ENCODE measurements around the gene TOP2A. TPM values are rescaled to one million over a fixed set of nuclear protein-coding genes. Genes with fewer than 3 reads are reported as not detected.

TOP2A gene
- total RNA-seq (2014; rRNA removed; shearing (Covaris generic)), result 154 and 155 TPM in 2 replicates
- polyA plus RNA-seq (2015; cell fraction: cytosol; rRNA removed), result 174 and 209 TPM in 2 replicates
- 586 and 643 TPM in 2 replicates for polyA plus RNA-seq (2015; cell fraction: nucleus; rRNA removed)

- peak; percentile 100 for DNase-seq (ENCODE audit: low read depth)
Measured at GRCh38 chr17:40417609-40418427, at the start of gene TOP2A. Gene TOP2A, minus strand, starts transcription at chr17:40417896. Its CDS starts 105 bp downstream, at chr17:40417791.

GRCh38 chr17:40467281-40467867 is 49.7 kb upstream of the TOP2A start:
- DNase-seq (ENCODE audit: low read depth), result no peak

DNA sequence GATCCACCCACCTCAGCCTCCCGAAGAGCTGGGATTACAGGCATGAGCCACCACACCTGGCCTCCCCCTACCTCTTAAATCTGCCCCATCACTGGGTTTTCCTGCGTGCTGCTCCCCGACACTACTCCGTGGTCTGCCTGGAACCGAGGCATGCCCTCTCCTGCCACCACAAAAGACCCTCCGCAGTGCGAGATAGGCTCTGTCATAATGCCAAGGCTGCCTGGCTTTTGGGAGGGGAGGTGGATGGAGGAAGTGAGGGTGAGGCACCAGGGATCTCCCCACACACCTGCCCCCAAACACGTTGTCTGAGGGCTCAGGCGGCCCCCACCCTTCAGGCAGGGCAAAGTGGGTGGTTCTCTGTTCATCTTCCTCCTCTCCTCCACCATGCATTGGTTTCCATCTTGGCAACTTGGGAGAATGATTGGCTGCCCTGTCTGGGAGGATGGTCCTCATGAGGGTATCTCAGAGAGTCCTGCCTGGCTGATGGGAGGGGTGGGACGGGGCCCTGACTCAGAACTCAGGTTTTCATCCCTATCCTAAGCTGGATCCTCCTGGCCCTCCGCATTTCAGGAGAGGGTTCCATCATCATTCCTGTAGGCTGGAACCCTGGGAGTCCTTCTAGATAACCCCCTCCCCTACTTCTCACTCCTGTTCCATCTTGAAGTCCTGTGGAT is 48.7 kb upstream of the TOP2A start:
- no peak for DNase-seq (ENCODE audit: low read depth)

DNA sequence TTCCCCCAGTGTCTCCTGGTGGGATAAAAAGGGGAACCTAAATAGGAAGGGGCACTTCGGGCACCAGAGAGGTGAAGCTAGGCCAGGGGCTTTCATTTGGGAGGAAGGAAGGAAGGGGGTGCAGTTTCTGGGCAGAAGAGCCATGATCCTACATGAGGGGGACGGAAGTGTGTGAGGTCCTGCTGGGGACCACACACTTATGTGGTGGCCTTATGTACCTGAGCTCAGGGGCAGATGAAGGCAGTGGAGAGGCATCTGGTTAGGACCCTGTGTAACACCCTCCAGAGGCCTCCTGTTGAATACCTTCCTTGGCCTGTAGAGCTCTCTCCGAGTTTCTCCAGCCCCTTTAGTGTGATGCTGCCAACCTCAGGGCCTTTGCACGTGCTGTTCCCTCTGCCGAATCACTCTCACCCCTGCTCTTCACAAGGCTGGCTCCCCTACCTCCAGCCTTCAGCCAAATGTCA is 46.7 kb upstream of the TOP2A start:
- no peak for DNase-seq (ENCODE audit: low read depth)

DNA sequence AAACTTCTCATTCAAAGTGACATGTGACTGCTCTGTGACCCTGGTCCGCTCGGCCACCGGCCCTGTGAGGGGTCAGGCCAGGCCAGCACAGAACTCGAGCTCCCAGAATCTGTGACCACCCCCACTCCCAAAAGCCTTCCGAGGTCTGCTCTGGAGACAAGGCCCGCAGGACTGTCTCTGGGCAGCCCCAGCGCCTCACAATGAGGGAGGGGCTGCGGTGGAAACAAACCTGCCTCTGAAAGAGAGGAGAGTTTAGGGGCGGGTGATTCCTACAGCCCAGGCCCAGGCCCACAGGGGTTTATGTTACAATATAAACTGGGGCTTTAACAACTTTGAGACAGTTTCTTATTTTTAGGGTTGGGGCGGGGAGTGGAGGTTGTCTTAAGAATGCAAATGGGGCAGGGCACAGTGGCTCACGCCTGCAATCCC is 45.4 kb upstream of the TOP2A start:
- no peak for DNase-seq (ENCODE audit: low read depth)

GRCh38 chr17:40462343-40463121 is 44.8 kb upstream of the TOP2A start:
- no peak for DNase-seq (ENCODE audit: low read depth)

- no peak for DNase-seq (ENCODE audit: low read depth)
Measured at GRCh38 chr17:40461732-40462342, 44.1 kb upstream of the TOP2A start.

DNA sequence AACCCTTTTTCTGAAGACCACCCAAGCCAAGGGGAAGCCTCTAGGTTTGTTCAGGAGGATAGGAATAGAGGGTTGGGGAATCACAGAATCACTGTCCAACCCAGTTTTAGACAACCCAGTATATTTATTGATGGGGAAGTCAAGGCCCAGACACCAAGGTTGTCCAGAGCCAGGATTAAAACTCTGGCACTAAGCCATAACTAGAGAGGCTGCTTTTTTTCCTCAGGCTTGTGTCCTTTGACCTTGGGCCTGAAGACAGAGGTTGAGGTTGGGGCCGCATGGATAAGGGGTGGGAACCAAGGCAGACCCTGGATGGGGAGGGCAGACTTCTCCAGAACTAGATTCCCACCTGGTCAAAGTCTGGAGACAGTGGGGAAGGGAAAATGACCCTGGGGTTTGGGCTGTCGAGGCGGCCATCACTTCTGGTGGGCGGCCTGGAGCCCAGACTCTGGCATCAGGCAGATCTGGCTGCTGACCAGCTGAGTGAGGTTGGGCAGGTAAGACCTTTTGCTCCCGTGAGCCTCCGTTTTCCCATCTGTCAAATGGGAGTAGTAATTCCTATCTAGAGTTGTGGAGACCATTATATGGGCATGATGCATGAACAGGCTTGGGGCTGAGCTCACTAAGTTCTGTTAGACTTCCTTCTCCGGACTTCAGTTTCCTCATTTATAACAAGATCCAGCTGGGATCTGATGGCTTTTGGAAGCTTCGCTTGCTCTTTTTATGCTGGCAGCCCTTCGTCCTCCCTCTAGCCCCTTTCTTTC is 43.5 kb upstream of the TOP2A start:
- no peak for DNase-seq (ENCODE audit: low read depth)

DNA sequence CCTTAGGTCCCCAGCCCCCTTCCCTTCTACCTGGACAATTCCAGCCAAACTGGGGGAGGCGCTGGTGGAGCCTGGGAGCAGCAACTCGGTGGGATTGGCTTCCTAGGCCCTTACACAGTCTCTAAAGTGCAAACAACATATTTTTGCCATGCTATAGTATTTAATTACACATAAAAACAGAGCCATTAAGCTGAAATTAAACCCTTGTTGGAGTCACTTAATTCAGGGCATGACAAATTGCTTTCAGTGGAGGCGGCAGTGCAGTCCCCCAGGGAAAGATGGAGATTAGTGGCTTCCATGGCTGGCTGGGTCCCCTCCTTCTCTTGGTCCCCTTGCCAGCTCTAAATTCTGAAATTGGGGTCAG is 42.9 kb upstream of the TOP2A start:
- no peak for DNase-seq (ENCODE audit: low read depth)

DNA sequence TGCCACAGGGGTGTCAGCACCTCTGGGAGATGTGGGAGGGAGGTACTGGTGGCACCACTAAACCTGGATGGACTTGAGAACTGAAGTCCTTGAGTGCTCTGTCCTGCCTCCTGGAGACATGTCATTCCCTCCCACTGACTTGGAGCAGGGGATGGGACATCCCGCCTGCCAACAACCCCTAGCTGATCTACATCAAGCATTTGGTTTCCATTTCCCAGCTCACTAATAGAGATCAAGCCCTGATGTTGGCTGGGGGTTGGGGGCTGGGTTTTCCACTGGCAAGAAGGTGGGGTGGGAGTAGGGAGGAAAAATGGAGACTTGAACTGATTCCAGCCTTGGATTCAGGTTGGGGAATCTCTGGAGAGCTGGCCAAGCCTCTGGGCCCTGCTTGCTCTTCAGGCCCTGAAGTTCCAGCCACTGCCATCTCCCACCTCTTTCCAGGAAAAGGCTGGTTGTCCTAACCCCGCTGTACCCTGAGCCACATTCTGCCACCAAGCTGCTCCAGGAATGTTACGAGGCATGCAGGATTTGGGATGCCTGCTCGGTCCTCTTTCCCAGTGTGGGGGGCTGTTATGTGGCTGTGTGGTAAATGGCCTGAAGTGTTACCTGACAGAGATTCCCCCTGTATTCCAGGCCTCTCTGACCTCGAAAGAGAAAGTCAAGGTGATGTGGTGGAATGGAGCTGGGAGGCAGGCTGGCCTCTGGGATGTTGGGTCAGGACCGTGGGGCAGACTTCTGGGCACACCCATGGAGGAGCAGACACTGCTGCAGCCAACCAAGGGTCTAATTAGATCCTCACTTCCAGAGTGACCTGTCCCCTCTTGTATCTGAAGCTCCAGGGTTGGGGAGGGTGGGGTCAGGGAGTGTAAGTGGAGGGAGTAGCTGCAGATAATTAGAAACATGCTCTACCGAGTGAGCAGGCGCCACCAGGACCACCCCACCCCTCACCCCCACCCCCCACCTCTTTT is 42.2 kb upstream of the TOP2A start:
- no peak for DNase-seq (ENCODE audit: low read depth)

DNA sequence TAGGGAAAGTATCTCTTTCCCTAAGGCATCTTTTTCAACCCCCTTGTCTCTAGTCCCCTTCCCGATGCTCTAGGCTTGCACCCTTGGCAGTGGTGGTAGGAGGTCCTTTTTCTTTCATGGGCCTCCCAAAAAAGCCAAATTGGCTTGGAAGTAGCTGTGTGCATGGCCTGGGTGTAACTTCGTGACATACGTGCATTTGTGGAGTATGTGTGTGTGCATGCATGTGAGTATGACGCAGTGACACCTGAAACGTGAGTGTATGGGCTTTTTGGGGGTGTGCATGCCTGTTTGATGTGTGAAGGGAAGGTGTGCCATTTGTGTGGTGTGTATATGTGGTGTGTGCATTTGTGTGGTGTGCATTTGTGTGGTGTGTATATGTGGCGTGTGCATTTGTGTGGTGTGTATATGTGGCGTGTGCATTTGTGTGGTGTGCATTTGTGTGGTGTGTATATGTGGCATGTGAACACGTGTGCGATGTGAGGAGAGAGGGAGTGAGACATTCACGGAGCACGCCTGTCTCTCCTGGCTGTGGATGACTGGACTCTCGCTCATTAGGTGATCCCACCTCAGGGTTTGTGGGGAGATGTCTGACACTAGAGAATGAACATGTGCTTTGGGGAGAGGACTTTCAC is 41.3 kb upstream of the TOP2A start:
- no peak for DNase-seq (ENCODE audit: low read depth)

- DNase-seq (ENCODE audit: low read depth), result peak; percentile 93
Measured at GRCh38 chr17:40457964-40458791, 40.5 kb upstream of the TOP2A start.

GRCh38 chr17:40457369-40457768 is 39.7 kb upstream of the TOP2A start:
- DNase-seq (ENCODE audit: low read depth), result no peak

GRCh38 chr17:40456396-40456951 is 38.8 kb upstream of the TOP2A start:
- DNase-seq (ENCODE audit: low read depth), result no peak

DNA sequence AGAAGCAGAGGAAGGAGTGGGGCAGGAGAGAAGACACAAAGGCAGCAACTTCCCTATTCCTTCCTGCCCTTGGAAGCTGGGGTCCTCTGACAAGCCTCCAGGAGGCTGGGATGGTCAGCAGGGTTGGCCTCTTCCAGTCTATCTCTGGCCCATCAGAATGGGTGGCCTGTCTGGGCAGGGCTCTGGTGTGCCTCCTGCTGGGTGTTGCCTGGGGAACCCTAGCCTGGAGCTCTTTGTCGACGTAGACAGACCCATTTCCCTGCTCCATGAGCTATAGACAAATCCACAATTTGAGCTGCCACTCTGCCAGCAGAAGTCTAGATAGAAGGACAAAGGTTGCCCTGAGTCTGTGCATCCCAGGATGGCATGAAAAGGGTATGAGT is 36.9 kb upstream of the TOP2A start:
- no peak for DNase-seq (ENCODE audit: low read depth)

DNA sequence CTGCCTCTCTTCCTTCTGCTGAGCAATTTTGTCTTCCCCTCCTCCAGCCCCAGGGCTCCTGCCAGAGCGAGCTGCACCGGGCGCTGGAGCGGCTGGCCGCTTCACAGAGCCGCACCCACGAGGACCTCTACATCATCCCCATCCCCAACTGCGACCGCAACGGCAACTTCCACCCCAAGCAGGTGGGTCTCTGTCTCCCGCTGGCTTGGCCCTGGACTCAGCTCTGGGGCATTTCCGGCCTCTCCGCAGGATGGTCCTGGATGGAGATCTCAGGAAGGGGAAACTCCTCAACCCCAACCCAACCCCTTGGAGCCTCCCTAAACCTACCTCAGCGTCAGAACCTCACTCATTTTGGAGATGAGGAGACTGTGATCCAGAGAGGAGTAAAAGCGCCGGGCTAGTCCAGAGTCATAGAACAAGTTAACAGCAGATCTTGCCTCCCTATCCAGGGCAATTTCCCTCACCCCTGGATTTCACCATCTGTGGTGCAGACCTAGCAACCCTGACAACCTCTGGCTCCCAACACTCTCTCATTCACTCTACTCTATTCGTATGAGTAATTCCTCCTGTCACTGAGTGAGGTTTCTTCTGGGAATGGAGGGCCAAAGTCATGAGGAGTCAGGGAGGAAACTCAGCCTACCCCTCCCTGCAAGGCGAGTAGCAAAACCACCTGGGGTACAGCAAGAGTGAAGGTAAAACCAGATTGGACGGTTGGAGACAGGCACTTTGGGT is 36.4 kb upstream of the TOP2A start:
- peak; percentile 95 for DNase-seq (ENCODE audit: low read depth)

Data from HT1080 (cell line).